ENCODE data around the gene POLE2.
"Not testable (repeated sequence)": the region's sequence is repeated elsewhere in the genome, so short reads cannot be mapped to it uniquely, and the experiment has no call there.

Gene POLE2, protein sequence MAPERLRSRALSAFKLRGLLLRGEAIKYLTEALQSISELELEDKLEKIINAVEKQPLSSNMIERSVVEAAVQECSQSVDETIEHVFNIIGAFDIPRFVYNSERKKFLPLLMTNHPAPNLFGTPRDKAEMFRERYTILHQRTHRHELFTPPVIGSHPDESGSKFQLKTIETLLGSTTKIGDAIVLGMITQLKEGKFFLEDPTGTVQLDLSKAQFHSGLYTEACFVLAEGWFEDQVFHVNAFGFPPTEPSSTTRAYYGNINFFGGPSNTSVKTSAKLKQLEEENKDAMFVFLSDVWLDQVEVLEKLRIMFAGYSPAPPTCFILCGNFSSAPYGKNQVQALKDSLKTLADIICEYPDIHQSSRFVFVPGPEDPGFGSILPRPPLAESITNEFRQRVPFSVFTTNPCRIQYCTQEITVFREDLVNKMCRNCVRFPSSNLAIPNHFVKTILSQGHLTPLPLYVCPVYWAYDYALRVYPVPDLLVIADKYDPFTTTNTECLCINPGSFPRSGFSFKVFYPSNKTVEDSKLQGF
- total RNA-seq, result 0.72 to 1.8 reads per million in 2 donors

DNA sequence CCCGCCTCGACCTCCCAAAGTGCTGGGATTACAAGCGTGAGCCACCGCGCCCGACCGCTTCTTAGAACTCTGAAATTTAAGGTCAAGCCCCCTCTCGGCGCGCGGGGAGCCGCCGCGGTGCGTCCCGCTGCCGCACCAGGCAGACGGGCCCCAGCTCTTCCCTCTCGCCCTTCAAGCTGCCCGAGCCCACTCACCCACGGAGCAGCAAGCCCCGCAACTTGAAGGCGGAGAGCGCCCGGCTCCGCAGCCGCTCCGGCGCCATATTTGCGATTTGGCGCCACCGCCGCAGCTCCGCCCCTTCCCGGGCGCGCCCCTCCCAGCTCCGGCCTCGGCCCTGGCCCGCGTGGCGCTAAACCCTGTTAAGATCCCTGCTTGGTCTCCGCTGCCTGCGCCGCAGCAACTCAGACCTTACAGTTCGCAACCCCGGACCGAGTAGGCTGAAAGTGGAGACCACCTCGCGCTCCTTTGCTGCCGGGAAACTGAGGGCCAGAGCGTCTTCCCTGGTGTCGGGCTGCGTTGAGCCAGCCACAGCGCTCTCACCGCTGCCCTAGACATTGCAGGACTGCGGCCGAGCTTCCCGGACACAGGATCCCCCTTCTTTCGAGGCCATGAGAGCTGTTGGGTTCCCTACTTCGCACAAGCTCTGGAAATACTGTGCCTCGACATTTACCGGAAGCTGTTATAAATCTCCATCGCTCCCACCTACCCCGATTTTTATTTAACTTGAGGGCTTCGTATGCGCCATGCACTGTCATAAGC is at the start of gene POLE2:
TSS of gene POLE2 (minus strand) at position 273 of the 759 bp plus-strand sequence. CDS start at position 262, 11 bp downstream.
- DNase-seq, result peak; percentile 58

DNA sequence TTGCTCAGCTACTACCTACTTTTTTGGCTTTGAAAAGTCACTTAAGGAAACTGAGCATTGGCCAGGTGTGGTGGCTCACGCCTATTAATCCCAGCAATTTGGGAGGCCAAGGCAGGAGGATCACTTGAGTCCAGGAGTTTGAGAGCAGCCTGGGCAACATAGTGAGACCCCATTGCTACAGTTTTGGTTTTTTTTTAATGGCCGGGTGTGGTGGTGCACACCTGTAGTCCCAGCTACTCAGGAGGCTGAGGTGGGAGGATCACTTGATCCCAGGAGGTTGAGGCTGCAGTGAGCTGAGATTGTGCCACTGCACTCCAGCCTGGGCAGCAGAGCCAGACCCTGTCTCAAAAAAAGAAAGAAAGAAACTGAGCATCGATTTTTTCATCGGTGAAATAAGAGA is 47.7 kb upstream of the POLE2 start:
- not testable (repeated sequence) for DNase-seq

DNA sequence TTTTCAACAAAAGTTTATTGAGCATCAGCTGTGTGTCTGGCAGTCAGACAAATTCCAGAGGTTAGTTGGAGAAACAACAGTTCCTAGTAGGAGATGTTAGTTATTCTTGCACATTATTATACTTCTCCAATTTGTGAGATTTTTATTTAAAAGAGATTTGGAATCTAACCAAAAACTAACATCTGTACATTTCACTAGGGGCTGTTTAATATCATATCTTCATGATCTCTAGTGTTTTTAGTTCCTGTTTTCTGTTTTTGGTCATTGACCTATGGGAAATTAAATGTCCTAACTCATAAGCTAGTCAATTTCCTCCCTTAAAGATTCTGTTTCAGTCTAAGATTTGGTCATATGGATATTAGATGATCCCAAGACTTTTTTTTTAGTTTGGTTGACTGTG is 45.8 kb upstream of the POLE2 start:
- no peak for DNase-seq

DNA sequence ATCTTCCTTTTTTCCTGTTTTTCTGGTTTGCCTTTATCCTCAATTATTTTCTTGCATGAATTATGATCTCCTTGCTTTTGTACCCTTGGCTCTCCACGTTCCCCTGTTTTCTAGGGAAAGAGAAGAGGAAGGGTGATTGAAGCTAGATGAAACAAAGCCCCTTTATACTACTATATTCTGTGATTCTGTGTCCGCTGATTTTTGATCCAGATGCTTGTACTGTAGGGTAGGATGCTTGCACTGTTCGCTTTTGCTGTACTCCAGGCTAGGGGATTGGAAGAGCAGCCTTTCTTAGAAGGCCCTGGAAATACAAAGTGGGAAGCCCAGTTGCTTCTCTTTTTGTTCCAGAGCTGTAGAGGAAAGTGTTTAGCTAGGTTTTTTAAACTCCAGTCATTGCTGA is 44.9 kb upstream of the POLE2 start:
- no peak for DNase-seq

DNA sequence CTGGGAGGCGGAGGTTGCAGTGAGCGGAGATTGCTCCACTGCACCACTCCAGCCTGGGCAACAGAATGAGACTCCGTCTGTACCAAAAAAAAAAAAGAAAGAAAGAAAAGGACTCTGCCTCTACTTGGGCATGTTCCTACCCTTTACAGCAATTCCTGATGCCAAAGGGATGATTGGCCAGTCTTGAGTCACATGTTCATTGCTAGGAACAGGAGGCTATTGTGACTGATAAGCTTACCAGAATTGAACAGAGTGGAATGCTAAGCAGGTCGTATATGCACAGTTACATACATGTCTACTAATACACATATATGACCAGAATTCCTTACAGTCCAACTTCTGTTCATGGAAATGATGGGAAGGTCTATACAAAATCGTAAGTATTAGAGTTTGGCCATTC is 39.2 kb upstream of the POLE2 start:
- DNase-seq, result no peak

DNA sequence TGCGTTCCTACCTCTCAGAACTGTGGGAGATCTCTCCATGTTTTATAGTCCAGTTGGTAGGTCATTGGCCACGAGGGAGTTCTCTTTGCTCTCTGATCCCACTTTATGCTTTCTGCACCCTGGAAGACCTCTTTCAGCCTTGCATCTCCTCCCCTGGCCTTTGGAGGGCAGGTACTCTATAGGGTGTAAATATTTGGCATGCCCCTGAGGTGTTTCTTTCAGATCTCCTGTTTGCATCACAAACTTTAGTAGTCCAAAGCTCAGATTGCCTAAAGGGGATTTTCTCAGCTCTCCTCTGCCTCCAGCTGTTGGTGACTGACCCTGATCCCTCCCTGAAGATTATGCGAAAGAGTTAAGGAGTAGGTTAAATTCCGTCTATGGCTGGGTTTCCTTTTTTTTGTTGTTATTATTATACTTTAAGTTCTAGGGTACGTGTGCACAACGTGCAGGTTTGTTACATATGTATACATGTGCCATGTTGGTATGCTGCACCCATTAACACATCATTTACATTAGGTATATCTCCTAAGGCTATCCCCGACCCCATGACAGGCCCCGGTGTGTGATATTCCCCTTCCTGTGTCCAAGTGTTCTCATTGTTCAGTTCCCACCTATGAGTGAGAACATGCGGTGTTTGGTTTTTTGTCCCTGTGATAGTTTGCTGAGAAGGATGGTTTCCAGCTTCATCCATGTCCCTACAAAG is 33.9 kb upstream of the POLE2 start:
- DNase-seq, result not testable (repeated sequence)

DNA sequence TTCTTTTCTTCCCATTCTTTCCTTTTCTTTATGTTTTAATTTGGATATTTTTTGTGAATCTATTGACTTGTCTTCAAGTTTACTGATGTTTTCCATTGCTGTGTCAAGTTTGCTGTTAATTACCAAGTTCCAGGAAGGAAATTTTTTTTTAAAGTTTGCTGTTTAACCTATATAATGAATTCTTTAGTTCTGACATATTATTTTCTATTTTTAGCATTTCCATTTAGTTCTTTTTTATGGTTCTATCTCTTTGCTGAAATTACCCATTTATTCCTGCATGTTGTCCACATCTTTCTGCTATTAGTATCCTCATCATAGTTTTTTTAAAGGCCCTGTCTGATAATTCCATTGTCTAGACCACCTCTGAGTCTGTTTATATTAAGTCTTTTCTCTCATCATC is 32.7 kb upstream of the POLE2 start:
- no peak for DNase-seq

DNA sequence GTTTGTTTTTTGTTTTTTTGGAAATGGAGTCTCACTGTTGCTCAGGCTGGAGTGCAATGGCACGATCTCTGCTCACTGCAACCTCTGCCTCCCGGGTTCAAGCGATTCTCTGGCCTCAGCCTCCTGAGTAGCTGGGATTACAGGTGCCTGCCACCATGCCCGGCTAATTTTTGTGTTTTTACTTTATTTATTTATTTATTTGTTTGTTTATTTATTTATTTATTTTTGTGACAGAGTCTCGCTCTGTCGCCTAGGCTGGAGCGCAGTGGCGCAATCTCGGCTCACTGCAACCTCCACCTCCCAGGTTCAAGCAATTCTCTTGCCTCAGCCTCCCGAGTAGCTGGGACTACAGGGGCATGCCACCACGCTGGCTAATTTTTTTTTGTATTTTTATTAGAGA is 23.0 kb upstream of the POLE2 start:
- not testable (repeated sequence) for DNase-seq

DNA sequence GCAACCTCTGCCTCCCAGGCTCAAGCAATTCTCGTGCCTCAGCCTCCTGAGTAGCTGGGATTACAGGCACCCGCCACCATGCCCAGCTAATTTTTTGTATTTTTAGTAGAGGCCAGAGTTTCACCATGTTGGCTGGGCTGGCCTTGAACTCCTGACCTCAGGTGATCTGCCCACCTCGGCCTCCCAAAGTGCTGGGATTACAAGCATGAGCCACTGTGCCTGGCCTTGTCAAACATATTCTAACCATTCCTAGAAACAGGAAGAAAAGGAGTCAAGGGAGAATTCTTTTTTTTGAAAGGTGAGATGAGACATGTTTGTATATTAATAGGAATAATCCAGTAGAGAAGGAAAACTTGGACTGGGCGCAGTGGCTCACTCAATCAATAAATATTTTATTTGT is 16.5 kb upstream of the POLE2 start:
- not testable (repeated sequence) for DNase-seq

DNA sequence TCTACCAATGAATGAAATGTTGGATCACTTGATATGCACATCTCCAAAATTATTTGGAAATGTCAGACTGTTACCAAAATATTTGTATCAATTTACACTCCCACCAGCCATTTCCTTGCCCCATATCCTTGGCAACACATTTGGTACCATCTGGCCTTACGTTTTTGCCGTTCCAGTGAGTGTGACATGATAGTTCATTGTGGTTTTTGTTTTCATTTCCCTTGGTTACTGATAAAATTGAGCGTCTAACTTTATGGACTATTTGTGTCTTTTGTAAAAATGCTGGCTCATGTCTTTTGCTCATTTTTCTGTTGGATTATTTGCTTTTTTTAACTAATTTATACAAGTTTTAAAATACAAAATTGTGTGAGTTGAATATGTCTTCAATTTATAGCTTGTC is 16.0 kb upstream of the POLE2 start:
- no peak for DNase-seq

DNA sequence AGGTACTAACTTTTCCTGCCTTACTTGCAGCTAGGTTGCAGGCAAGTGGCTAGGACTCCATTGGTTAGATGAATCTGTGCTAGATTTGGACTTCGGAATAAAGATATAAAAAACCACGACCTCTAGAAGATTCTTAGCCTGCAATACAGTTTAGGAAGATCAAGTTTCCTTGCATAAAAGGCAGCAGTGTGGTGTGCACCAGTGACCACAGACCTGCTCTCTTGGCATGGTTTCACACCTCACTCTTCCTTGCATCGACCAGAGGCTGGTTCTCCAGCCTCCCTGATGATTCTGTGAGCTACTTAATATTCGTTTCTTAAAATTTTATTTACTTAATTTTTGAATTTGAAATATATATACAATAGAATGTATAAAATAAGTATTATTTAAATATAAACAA is 14.7 kb upstream of the POLE2 start:
- no peak for DNase-seq

DNA sequence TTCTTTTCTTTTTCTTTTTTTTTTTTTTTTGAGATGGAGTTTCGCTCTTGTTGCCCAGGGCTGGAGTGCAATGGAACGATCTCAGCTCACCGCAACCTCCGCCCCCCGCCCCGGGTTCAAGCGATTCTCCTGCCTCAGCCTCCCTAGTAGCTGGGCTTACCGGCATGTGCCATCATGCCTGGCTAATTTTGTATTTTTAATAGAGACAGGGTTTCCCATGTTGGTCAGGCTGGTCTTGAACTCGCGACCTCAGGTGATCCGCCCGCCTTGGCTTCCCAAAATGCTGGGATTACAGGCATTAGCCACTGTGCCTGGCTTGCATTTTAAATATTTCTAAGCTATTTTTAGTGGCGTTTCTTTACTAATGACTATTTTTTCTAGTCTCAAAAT is 5.7 kb upstream of the POLE2 start:
- not testable (repeated sequence) for DNase-seq

DNA sequence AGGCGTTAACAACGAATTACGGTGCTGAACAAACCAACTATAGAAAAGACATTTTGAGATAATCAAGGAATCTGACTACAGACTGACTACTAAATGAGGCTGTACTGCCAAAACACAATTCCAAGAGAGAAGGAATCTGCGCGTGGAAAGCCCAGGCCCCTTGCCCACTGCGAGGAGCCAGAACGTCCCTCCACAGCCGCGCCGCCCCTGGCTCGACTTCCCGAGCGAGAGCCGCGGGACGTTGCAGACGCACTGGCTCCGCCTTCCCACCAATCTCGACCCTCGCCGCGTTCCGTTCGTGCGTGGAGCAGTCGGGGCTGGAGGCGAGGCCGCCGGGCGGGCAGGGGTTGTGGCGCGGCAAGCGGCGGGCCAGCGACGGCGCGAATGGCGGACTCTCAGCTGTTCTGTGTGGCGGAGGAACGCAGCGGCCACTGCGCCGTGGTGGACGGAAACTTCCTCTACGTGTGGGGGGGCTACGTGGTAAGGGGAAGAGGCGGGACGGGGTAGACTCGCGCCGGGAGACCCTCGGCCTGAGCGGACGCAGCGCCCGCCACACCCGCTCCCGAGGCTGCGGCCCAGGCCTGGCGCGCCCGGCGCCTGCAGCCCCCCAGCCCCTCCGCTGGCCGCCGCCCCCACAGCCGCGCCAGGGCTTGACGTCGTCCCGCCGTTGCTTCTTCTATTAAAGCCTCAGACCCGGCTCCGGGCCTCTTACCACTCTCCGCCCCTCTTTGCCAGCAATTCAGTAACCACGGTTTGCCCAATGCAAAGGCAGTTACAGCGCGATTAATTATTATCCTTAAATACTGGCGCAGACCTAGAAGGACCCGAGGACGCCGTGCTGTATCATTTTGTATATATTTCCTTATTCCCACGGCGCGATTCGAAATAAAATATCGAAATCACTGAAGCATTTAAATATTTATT is 5.1 kb upstream of the POLE2 start, which contains the start of gene KLHDC1:
TSS of gene KLHDC1 (plus strand) at position 310 of the 924 bp plus-strand sequence. CDS start at position 385, 75 bp downstream.
- peak; percentile 75 for DNase-seq

DNA sequence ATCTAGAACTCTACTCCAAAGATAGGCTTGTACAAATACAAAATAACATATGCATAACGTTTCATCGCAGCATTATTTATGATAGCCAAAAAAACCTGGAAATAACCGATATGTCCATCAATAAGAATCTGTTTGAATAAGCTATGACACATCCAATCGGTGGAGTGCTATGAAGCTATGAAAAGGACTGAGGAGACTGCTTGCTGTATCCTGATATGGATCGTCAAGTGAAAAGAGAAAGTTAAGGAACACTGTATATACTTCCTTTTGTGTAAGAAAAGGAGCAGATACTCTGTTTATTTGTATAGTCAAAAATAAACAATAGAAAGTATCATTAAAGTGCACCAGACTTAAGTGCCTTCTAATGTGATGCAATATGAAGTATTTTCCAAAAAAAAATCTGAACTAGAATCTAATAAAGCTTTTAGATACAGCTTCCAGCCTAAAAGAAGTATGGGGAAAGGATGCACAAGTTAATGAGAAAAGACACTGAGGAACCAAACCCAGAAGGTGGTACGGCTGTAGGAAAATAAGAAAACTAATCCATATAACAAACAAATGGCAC is 4.3 kb upstream of the POLE2 start:
- no peak for DNase-seq

DNA sequence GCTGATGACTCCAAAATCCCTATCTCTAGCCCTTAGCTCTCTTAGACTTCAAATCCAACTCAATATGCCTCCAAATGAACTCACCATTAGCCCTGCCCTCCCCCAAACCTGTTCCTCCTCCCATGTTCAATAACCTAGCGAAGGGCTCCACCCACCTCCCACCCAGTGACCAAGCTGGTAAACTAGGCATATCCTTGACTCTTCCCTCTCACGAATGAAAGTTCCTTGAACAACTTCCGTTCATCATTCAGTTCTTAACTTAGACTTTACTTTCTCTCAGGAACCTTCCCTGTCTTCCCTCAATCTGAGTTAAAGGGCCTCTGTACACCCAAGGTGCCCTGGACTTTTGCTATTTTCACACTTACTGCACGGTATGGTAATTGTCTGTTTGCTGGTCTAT is 3.0 kb upstream of the POLE2 start:
- DNase-seq, result no peak

DNA sequence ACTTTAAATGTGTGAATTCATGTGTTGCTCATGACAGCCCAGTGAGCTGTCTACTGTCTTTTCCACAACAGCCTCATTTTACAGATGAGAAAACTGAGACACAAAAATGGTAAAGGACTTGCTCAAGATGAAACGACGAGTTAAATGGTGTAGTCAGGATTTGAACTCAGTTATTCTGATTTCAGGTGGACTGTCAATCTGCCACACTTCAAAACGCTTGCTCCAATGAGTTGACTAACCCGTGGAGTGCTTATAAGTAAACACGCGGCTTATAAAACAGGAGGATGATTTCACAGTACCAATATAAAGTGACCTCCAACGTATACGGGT is 652 bp upstream of the POLE2 start:
- no peak for DNase-seq

DNA sequence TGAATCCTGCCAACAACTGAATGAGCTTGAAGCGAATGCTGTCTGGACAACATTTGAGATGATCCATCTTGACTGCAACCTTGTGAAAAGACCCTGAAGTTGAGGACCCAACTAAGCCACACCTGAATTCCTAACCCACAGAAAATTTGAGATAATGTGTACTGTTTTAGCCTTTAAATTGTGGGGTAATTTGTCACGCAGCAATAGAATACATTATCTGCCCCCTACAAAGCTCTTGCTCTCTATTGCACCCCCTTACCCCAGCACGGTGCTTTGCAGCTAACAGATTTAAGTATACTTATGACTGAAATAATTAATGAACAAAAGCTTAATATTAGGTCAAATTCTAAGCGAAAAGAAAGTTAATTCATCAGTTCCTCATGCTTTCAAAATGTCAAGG is 1.6 kb downstream of the POLE2 start:
- no peak for DNase-seq

DNA sequence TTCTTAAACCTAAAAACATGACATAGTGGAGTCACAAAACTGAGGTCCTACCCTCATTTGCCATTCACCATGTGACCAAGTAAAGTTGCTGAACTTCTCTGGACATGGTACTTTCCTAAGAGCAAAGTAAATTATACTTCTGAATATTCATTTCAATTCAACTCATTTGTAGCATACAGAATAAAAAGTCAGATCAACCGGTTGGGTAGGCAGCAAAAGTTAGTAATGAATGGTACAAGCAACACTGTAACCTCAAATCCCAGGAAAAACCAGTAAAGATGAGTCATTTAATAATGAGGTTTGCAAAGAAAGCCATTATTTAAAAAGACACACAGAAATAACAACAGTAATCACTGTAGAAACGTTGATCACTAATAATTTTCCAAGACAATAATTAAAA is 8.7 kb downstream of the POLE2 start:
- DNase-seq, result no peak

DNA sequence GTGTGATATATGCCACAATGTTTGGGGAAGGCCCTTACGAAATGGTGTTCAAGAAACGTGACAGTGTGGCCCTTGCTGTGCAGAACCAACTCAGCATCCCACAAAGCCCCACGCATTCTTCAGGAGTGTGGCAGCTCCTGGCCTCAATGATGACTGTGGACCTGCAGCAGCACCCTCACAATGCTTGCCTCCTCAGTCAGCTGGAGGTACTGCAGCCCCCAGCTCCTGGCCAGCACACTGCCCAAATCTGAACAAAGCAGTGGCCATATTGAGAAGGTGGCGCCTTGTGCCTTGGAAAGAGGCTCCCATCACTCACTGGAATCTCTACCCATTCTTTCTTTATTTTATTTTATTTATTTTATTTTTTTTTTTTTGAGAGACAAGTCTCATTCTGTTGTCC is 10.4 kb downstream of the POLE2 start:
- DNase-seq, result no peak

DNA sequence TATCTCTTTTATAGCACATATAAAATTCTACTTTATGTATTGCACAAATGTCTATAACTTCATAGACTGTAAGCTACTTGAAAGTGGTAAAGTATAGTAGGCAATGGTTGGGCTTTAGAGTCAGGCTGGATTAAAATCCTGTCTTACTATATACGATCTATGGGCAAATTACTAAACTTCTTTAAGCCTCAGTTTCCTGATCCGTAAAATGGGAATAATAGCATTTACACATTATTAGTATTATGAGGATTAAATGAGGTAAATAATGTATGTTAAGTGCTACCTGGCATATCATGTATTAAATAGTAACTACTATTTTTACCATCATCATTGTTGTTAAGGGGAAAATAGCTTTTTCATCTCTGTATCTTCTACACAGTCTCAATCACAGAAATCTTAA is 14.4 kb downstream of the POLE2 start:
- DNase-seq, result no peak

DNA sequence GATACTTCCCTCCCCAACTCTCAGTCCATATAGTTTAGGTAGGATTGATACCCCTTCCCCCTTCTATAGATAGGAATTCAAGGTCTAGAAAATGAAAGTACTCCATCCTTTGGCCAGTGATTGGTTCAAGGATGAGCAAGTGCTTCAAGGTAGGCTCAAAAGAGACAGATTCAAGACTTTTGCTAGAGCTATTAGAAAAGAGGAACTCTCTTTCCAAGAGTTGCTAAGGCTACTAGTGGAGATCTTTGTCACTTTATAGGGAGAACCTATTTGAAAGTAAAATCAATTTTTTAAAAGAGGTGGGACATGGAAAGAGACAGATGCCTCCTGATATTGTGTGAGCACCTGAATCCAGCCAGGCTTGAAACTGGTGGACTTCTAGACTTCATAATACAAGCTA is 17.5 kb downstream of the POLE2 start:
- no peak for DNase-seq
